Testis (tissue), 2 donors: ENCODE results near the gene ZNF22.

ENCODE experiments used
- POLR2A ChIP-seq: fragments of 450-650 bp; IDR thresholded peaks from one replicate; pipeline ENCODE4 v1.6.1; 2017; ENCODE audit warnings: antibody characterized with exemption, mild to moderate bottlenecking, moderate library complexity
- TF ChIP-seq, protein P1 (sequence below), 3 experiments: fragments of 450-650 bp in 2 of 3; fragments of 200-600 bp in 1 of 3; sonication (generic) in 1 of 3; IDR thresholded peaks; one replicate each; pipeline ENCODE4 v1.5.1; 2016 to 2019; ENCODE audit warnings: antibody characterized with exemption in 3 of 3, mild to moderate bottlenecking in 2 of 3, moderate library complexity in 1 of 3

DNA sequence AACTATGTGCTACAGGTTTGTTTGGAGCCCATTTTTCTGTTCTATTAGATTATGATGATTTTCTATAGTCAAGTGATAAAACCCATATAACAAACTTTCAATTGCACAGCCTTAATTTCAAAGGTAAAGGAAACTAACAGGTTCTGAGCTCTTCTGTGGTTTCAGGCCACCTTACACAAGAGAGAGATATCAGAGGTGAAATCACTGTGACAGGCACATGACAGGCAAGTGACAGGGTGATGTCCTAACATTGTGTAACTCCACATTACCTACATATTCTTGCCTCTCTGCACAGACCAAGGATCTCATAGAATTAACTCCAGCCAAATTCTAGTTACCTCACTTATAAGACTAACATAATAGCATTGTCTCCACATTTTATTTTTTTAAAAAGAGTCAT lies 35.0 kb downstream of the ZNF22 start:
- TF ChIP-seq, protein P1, sequence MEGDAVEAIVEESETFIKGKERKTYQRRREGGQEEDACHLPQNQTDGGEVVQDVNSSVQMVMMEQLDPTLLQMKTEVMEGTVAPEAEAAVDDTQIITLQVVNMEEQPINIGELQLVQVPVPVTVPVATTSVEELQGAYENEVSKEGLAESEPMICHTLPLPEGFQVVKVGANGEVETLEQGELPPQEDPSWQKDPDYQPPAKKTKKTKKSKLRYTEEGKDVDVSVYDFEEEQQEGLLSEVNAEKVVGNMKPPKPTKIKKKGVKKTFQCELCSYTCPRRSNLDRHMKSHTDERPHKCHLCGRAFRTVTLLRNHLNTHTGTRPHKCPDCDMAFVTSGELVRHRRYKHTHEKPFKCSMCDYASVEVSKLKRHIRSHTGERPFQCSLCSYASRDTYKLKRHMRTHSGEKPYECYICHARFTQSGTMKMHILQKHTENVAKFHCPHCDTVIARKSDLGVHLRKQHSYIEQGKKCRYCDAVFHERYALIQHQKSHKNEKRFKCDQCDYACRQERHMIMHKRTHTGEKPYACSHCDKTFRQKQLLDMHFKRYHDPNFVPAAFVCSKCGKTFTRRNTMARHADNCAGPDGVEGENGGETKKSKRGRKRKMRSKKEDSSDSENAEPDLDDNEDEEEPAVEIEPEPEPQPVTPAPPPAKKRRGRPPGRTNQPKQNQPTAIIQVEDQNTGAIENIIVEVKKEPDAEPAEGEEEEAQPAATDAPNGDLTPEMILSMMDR (IDR thresholded peaks at IDR 0.05): no peak
- no peak for TF ChIP-seq POLR2A
